Gastrocnemius medialis (tissue), 4 donors: ENCODE data around the gene CTDSPL.

Experiments
- POLR2A ChIP-seq, 2 donors: fragments of 450-650 bp; IDR thresholded peaks; one replicate each; pipeline ENCODE4 v1.6.1; 2017; ENCODE audit warnings: antibody characterized with exemption in 2 of 2, mild to moderate bottlenecking in 2 of 2, moderate library complexity in 2 of 2
- TF ChIP-seq, protein P1 (sequence below), 5 experiments: fragments of 450-650 bp in 3 of 5; fragments of 200-600 bp in 2 of 5; sonication (generic) in 2 of 5; IDR thresholded peaks in 4 of 5; conservative IDR thresholded peaks in 1 of 5; 1 replicate in 4 of 5; 2 replicates in 1 of 5; pipeline ENCODE4 v1.5.1; 2016 to 2019; ENCODE audit warnings: antibody characterized with exemption in 5 of 5, mild to moderate bottlenecking in 3 of 5, moderate library complexity in 3 of 5

- TF ChIP-seq, protein P1, sequence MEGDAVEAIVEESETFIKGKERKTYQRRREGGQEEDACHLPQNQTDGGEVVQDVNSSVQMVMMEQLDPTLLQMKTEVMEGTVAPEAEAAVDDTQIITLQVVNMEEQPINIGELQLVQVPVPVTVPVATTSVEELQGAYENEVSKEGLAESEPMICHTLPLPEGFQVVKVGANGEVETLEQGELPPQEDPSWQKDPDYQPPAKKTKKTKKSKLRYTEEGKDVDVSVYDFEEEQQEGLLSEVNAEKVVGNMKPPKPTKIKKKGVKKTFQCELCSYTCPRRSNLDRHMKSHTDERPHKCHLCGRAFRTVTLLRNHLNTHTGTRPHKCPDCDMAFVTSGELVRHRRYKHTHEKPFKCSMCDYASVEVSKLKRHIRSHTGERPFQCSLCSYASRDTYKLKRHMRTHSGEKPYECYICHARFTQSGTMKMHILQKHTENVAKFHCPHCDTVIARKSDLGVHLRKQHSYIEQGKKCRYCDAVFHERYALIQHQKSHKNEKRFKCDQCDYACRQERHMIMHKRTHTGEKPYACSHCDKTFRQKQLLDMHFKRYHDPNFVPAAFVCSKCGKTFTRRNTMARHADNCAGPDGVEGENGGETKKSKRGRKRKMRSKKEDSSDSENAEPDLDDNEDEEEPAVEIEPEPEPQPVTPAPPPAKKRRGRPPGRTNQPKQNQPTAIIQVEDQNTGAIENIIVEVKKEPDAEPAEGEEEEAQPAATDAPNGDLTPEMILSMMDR (IDR thresholded peaks at IDR 0.05 in 4 of 5, conservative IDR thresholded peaks at IDR 0.05 in 1 of 5), result no peak
- no peak for TF ChIP-seq POLR2A (IDR thresholded peaks at IDR 0.05)
Measured at GRCh38 chr3:38003817-38004414, 142.2 kb downstream of the CTDSPL start.
